Choroid plexus epithelial cell (primary cell): ENCODE data around the gene PBOV1.

Experiments used
- DNase-seq: peaks from one replicate; pipeline ENCODE4 v3.0.0-alpha.2; 2010; ENCODE audit warnings: low read depth
- H3K4me3 ChIP-seq: 2 replicates; pipeline ENCODE4 v1.5.1; 2011; ENCODE audit warnings: low read depth, mild to moderate bottlenecking, control low read depth, low read length, moderate library complexity
- CTCF ChIP-seq: conservative IDR thresholded peaks from 2 replicates; pipeline ENCODE4 v1.5.1; 2011; ENCODE audit warnings: low read depth, mild to moderate bottlenecking, control low read depth, inconsistent platforms, low read length, moderate library complexity

The PBOV1 gene

GRCh38 chr6:138197570-138197969 lies 20.7 kb downstream of the PBOV1 start:
- TF ChIP-seq CTCF, result no peak
- DNase-seq, result no peak
- H3K4me3 ChIP-seq, result no peak overlapping the region

- DNase-seq, result no peak
- no peak for TF ChIP-seq CTCF
- no peak overlapping the region for H3K4me3 ChIP-seq
Observed at GRCh38 chr6:138196122-138196738, 22.1 kb downstream of the PBOV1 start.

GRCh38 chr6:138194287-138194686 lies 24.0 kb downstream of the PBOV1 start:
- TF ChIP-seq CTCF, result no peak
- DNase-seq, result no peak
- no peak overlapping the region for H3K4me3 ChIP-seq

GRCh38 chr6:138188278-138188941 lies 29.9 kb downstream of the PBOV1 start:
- TF ChIP-seq CTCF, result no peak
- no peak for DNase-seq
- H3K4me3 ChIP-seq, result no peak overlapping the region

GRCh38 chr6:138187156-138187555 lies 31.1 kb downstream of the PBOV1 start:
- DNase-seq, result no peak
- TF ChIP-seq CTCF, result no peak
- H3K4me3 ChIP-seq, result no peak overlapping the region

- no peak overlapping the region for H3K4me3 ChIP-seq
- no peak for DNase-seq
- TF ChIP-seq CTCF, result no peak
Observed at GRCh38 chr6:138184230-138184629, 34.1 kb downstream of the PBOV1 start.

- H3K4me3 ChIP-seq, result no peak overlapping the region
- DNase-seq, result no peak
- no peak for TF ChIP-seq CTCF
Observed at GRCh38 chr6:138183790-138184134, 34.5 kb downstream of the PBOV1 start.
